GM23338 (cell line): Measurements from ENCODE around the gene CCDC91. TPM values are rescaled to one million over a fixed set of nuclear protein-coding genes. Genes with fewer than 3 reads are reported as not detected.

ENCODE experiments used
- ATAC-seq: fragments of 200-7000 bp; cut with Tn5 transposase; 3 replicates; pipeline ENCODE4 v1.9.1; 2020
- DNase-seq: peaks from one replicate; pipeline ENCODE4 v3.0.0-alpha.2; 2015; ENCODE audit warnings: low spot score
- H2AFZ ChIP-seq: fragments of 200-600 bp; sonication (generic); 2 replicates; pipeline ENCODE4 v1.8.0; 2016; ENCODE audit warnings: antibody characterized with exemption, mild to moderate bottlenecking, moderate library complexity
- H3F3A ChIP-seq: fragments of 200-600 bp; sonication (generic); replicated peaks from 2 replicates; pipeline ENCODE4 v1.8.0; 2017; ENCODE audit warnings: antibody characterized with exemption, mixed run types, low read depth
- H3K27ac ChIP-seq: fragments of 200-600 bp; sonication (generic); 2 replicates; pipeline ENCODE4 v1.6.1; 2016; ENCODE audit warnings: low read depth
- H3K27me3 ChIP-seq: fragments of 200-600 bp; sonication (generic); 2 replicates; pipeline ENCODE4 v1.8.0; 2016; ENCODE audit warnings: mild to moderate bottlenecking, mixed run types, moderate library complexity; ENCODE audit not compliant: insufficient read depth
- H3K36me3 ChIP-seq: fragments of 200-600 bp; sonication (generic); 2 replicates; pipeline ENCODE4 v1.8.0; 2016; ENCODE audit warnings: mild to moderate bottlenecking; ENCODE audit not compliant: insufficient read depth
- H3K4me1 ChIP-seq: fragments of 200-600 bp; sonication (generic); 2 replicates; pipeline ENCODE4 v1.8.0; 2016; ENCODE audit warnings: mild to moderate bottlenecking, moderate library complexity; ENCODE audit not compliant: insufficient read depth
- H3K4me2 ChIP-seq: fragments of 200-600 bp; sonication (generic); 2 replicates; pipeline ENCODE4 v1.7.1; 2017; ENCODE audit warnings: mixed run types
- H3K4me3 ChIP-seq: fragments of 200-600 bp; sonication (generic); 2 replicates; pipeline ENCODE4 v1.6.1; 2016; ENCODE audit warnings: mixed run types
- H3K79me2 ChIP-seq: fragments of 200-600 bp; sonication (generic); replicated peaks from 2 replicates; pipeline ENCODE4 v1.8.0; 2017; ENCODE audit warnings: mild to moderate bottlenecking; ENCODE audit not compliant: insufficient read depth
- H3K9me2 ChIP-seq: fragments of 200-600 bp; sonication (generic); 2 replicates; pipeline ENCODE4 v1.8.0; 2017; ENCODE audit not compliant: insufficient read depth
- H4K20me1 ChIP-seq: fragments of 200-600 bp; sonication (generic); replicated peaks from 2 replicates; pipeline ENCODE4 v1.8.0; 2017; ENCODE audit warnings: mild to moderate bottlenecking; ENCODE audit not compliant: insufficient read depth
- H3K27ac Mint-ChIP-seq: 2 replicates; pipeline ENCODE4 v1.8.0; 2020; ENCODE audit warnings: inconsistent platforms, mild to moderate bottlenecking, moderate library complexity, mixed read lengths
- H3K27me3 Mint-ChIP-seq: 3 replicates; pipeline ENCODE4 v1.8.0; 2022; ENCODE audit warnings: low read depth, mild to moderate bottlenecking, moderate library complexity, mixed read lengths, inconsistent platforms; ENCODE audit not compliant: insufficient read depth, poor library complexity
- H3K36me3 Mint-ChIP-seq: 3 replicates; pipeline ENCODE4 v1.8.0; 2021; ENCODE audit warnings: low read depth, mild to moderate bottlenecking, inconsistent platforms, moderate library complexity, mixed read lengths
- H3K4me1 Mint-ChIP-seq: 3 replicates; pipeline ENCODE4 v1.8.0; 2020; ENCODE audit warnings: mild to moderate bottlenecking, inconsistent platforms, mixed read lengths
- H3K4me3 Mint-ChIP-seq: 3 replicates; pipeline ENCODE4 v1.8.0; 2021; ENCODE audit warnings: moderate library complexity, mild to moderate bottlenecking, inconsistent platforms, mixed read lengths
- H3K9me3 Mint-ChIP-seq: 3 replicates; pipeline ENCODE4 v1.8.0; 2020; ENCODE audit warnings: moderate library complexity, mild to moderate bottlenecking, inconsistent platforms, mixed read lengths
- CREB1 ChIP-seq: fragments of 250-450 bp; sonication (Bioruptor Pico); IDR thresholded peaks from 2 replicates; pipeline ENCODE4 v1.5.0; 2020; ENCODE audit warnings: low read depth, mild to moderate bottlenecking, moderate library complexity
- CTCF ChIP-seq, 2 experiments: fragments of 200-600 bp in 1 of 2; sonication (generic) in 1 of 2; conservative IDR thresholded peaks; 2 replicates each; pipeline versions ENCODE4 v1.5.1 to v1.6.1; 2016 to 2017; ENCODE audit warnings: antibody characterized with exemption in 2 of 2, low read depth in 2 of 2, mild to moderate bottlenecking in 2 of 2, moderate library complexity in 1 of 2
- ETS1 ChIP-seq: IDR thresholded peaks from 2 replicates; pipeline ENCODE4 v1.6.1; 2016; ENCODE audit warnings: antibody characterized with exemption
- EZH2 ChIP-seq: fragments of 200-600 bp; sonication (generic); IDR thresholded peaks from one replicate; pipeline ENCODE4 v1.8.0; 2017; ENCODE audit warnings: antibody characterized with exemption, mild to moderate bottlenecking, low read depth; ENCODE audit not compliant: unreplicated experiment
- EZH2phosphoT487 ChIP-seq: fragments of 200-600 bp; sonication (generic); IDR thresholded peaks from one replicate; pipeline ENCODE4 v1.8.1; 2018; ENCODE audit warnings: antibody characterized with exemption; ENCODE audit not compliant: unreplicated experiment
- JUNB ChIP-seq: IDR thresholded peaks from one replicate; pipeline ENCODE4 v1.6.1; 2016; ENCODE audit warnings: antibody characterized with exemption; ENCODE audit not compliant: unreplicated experiment
- NANOG ChIP-seq: IDR thresholded peaks from 2 replicates; pipeline ENCODE4 v1.6.1; 2016; ENCODE audit warnings: antibody characterized with exemption, borderline replicate concordance
- POLR2AphosphoS5 ChIP-seq: IDR thresholded peaks from 2 replicates; pipeline ENCODE4 v1.6.1; 2016; ENCODE audit warnings: antibody characterized with exemption, low read depth
- REST ChIP-seq: IDR thresholded peaks from one replicate; pipeline ENCODE4 v1.6.1; 2018; ENCODE audit warnings: antibody characterized with exemption; ENCODE audit not compliant: unreplicated experiment
- STAT1 ChIP-seq: IDR thresholded peaks from one replicate; pipeline ENCODE4 v1.6.1; 2016; ENCODE audit warnings: antibody characterized with exemption; ENCODE audit not compliant: unreplicated experiment
- ZNF114 ChIP-seq: fragments of 250-450 bp; sonication (Bioruptor Pico); IDR thresholded peaks from 2 replicates; pipeline ENCODE4 v1.5.0; 2020; ENCODE audit warnings: mild to moderate bottlenecking, moderate library complexity
- ZNF331 ChIP-seq: fragments of 250-450 bp; sonication (Bioruptor Pico); IDR thresholded peaks from 2 replicates; pipeline ENCODE4 v1.5.0; 2020; ENCODE audit warnings: low read depth, mild to moderate bottlenecking, moderate library complexity
- ZNF462 ChIP-seq: fragments of 250-450 bp; sonication (Bioruptor Pico); IDR thresholded peaks from 2 replicates; pipeline ENCODE4 v1.5.0; 2020; ENCODE audit warnings: mild to moderate bottlenecking, moderate library complexity
- polyA plus RNA-seq: library from polyadenylated mRNA; unstranded; fragments of >200 nt; fragmentation: Nextera tagmentation; extraction: Ambion mirVana; gene quantifications from 2 replicates; pipeline ENCODE4 v1.2.1, GENCODE V29; 2016
- total RNA-seq: library from RNA; depleted of rRNA; stranded (reverse); fragments of >200 nt; shearing (Covaris generic); gene quantifications from 2 replicates; pipeline ENCODE4 v1.2.3, GENCODE V29; 2014

Gene CCDC91
- total and polyA plus RNA-seq, 2 experiments from 2014 or later, result 24.7 to 48.7 TPM

GRCh38 chr12:28292699-28293098 is 102.4 kb downstream of the CCDC91 start:
- Mint-ChIP-seq H3K27ac (no peak overlapping the region), H3K4me3 (no peak overlapping the region), H3K9me3 (peaks cover 21% of the 10 kb centered on the region), H3K4me1 (peaks cover 12% of the 10 kb centered on the region), H3K36me3 (peaks cover 37% of the 10 kb centered on the region), H3K27me3 (no peaks in the 10 kb centered on the region)
- H3F3A ChIP-seq, result no peaks in the 10 kb centered on the region
- H3K4me2 ChIP-seq, result no peak overlapping the region
- peaks cover 30% of the 10 kb centered on the region for H3K79me2 ChIP-seq
- H3K4me3 ChIP-seq, result no peak overlapping the region
- no peaks in the 10 kb centered on the region for H4K20me1 ChIP-seq
- no peaks in the 10 kb centered on the region for H3K27me3 ChIP-seq
- H3K9me2 ChIP-seq, result peaks cover 7% of the 10 kb centered on the region
- H3K36me3 ChIP-seq, result no peaks in the 10 kb centered on the region; the same call in 1 of the 2 replicates
- DNase-seq (no peak), ATAC-seq (no peak)
- no peak overlapping the region for H2AFZ ChIP-seq
- no peak overlapping the region for H3K27ac ChIP-seq
- no peak for TF ChIP-seq ZNF114 (CRISPR knock-in tag)
- no peak for TF ChIP-seq ETS1
- no peak for TF ChIP-seq POLR2AphosphoS5
- TF ChIP-seq ZNF462 (CRISPR knock-in tag), result no peak
- no peak for TF ChIP-seq CTCF (conservative IDR thresholded peaks at IDR 0.05; ENCODE audit: low read depth in 2 of 2)
- TF ChIP-seq REST, result no peak
- TF ChIP-seq JUNB, result no peak
- TF ChIP-seq ZNF331 (CRISPR knock-in tag), result no peak
- no peak for TF ChIP-seq NANOG
- TF ChIP-seq CREB1 (CRISPR knock-in tag), result no peak
- TF ChIP-seq EZH2, result no peak
- TF ChIP-seq STAT1, result no peak
- TF ChIP-seq EZH2phosphoT487, result no peak
- H3K4me1 ChIP-seq, result peaks cover 9% of the 10 kb centered on the region; the same call in 1 of the 2 replicates
